ENCODE measurements around the gene PRKCE. TPM values are rescaled to one million over a fixed set of nuclear protein-coding genes. Genes with fewer than 3 reads are reported as not detected.

PRKCE gene
- total and polyA plus RNA-seq, 2 experiments from 2014 or later, result 0.94 to 1.2 TPM

DNA sequence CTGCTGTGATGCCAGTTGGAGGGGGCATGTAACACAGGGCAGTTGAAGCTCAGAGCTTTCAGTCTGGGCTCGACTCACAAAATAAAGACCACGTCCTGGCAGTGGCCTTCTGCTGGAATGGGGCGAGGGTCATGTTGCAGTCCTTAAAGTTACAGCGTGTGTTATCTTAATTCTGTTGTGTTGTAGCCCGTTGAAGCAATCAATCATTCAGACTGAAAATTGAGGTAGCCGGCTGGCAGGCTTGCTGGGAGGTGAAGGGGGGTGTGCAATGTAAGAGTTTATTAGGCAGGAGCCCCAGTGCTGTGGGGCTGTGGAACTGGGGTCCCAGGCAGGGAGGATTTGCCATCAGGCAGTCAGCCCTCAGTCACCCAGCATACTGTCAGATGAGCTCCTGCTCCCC, 508.9 kb downstream of the PRKCE start:
- no peak for DNase-seq (ENCODE audit: low spot score)
- no peak overlapping the region for H3K4me2 ChIP-seq
- no peak overlapping the region for H3K27ac ChIP-seq (ENCODE audit: low read depth)
- no peak overlapping the region; the same call in 1 of the 2 replicates for H3K27ac Mint-ChIP-seq
- no peaks in the 10 kb centered on the region for H3K79me2 ChIP-seq (replicated peaks; ENCODE audit: insufficient read depth)
- H3K9me2 ChIP-seq (ENCODE audit: insufficient read depth), result no peaks in the 10 kb centered on the region; the same call in 1 of the 2 replicates
- H3K9me3 Mint-ChIP-seq, result no peaks in the 10 kb centered on the region
- no peak overlapping the region for H3K4me3 Mint-ChIP-seq
- H3K27me3 Mint-ChIP-seq (ENCODE audit: insufficient read depth, low read depth, poor library complexity), result peaks cover 5% of the 10 kb centered on the region
- H3K27me3 ChIP-seq (ENCODE audit: insufficient read depth), result no peaks in the 10 kb centered on the region
- no peaks in the 10 kb centered on the region for H4K20me1 ChIP-seq (replicated peaks; ENCODE audit: insufficient read depth)
- peaks cover 2% of the 10 kb centered on the region; the same call in 1 of the 3 replicates for H3K4me1 Mint-ChIP-seq
- no peaks in the 10 kb centered on the region for H3K36me3 ChIP-seq (ENCODE audit: insufficient read depth)
- H3K36me3 Mint-ChIP-seq (ENCODE audit: low read depth), result no peaks in the 10 kb centered on the region
- TF ChIP-seq ZNF331 (CRISPR knock-in tag; IDR thresholded peaks at IDR 0.05; ENCODE audit: low read depth) (no peak), NANOG (IDR thresholded peaks at IDR 0.05; ENCODE audit: borderline replicate concordance) (no peak)
- TF ChIP-seq, protein P1, sequence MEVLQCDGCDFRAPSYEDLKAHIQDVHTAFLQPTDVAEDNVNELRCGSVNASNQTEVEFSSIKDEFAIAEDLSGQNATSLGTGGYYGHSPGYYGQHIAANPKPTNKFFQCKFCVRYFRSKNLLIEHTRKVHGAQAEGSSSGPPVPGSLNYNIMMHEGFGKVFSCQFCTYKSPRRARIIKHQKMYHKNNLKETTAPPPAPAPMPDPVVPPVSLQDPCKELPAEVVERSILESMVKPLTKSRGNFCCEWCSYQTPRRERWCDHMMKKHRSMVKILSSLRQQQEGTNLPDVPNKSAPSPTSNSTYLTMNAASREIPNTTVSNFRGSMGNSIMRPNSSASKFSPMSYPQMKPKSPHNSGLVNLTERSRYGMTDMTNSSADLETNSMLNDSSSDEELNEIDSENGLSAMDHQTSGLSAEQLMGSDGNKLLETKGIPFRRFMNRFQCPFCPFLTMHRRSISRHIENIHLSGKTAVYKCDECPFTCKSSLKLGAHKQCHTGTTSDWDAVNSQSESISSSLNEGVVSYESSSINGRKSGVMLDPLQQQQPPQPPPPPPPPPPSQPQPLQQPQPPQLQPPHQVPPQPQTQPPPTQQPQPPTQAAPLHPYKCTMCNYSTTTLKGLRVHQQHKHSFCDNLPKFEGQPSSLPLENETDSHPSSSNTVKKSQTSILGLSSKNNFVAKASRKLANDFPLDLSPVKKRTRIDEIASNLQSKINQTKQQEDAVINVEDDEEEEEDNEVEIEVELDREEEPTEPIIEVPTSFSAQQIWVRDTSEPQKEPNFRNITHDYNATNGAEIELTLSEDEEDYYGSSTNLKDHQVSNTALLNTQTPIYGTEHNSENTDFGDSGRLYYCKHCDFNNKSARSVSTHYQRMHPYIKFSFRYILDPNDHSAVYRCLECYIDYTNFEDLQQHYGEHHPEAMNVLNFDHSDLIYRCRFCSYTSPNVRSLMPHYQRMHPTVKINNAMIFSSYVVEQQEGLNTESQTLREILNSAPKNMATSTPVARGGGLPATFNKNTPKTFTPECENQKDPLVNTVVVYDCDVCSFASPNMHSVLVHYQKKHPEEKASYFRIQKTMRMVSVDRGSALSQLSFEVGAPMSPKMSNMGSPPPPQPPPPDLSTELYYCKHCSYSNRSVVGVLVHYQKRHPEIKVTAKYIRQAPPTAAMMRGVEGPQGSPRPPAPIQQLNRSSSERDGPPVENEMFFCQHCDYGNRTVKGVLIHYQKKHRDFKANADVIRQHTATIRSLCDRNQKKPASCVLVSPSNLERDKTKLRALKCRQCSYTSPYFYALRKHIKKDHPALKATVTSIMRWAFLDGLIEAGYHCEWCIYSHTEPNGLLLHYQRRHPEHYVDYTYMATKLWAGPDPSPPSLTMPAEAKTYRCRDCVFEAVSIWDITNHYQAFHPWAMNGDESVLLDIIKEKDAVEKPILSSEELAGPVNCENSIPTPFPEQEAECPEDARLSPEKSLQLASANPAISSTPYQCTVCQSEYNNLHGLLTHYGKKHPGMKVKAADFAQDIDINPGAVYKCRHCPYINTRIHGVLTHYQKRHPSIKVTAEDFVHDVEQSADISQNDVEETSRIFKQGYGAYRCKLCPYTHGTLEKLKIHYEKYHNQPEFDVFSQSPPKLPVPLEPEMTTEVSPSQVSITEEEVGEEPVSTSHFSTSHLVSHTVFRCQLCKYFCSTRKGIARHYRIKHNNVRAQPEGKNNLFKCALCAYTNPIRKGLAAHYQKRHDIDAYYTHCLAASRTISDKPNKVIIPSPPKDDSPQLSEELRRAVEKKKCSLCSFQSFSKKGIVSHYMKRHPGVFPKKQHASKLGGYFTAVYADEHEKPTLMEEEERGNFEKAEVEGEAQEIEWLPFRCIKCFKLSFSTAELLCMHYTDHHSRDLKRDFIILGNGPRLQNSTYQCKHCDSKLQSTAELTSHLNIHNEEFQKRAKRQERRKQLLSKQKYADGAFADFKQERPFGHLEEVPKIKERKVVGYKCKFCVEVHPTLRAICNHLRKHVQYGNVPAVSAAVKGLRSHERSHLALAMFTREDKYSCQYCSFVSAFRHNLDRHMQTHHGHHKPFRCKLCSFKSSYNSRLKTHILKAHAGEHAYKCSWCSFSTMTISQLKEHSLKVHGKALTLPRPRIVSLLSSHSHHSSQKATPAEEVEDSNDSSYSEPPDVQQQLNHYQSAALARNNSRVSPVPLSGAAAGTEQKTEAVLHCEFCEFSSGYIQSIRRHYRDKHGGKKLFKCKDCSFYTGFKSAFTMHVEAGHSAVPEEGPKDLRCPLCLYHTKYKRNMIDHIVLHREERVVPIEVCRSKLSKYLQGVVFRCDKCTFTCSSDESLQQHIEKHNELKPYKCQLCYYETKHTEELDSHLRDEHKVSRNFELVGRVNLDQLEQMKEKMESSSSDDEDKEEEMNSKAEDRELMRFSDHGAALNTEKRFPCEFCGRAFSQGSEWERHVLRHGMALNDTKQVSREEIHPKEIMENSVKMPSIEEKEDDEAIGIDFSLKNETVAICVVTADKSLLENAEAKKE (CRISPR knock-in tag; IDR thresholded peaks at IDR 0.05), result no peak
- no peaks in the 10 kb centered on the region for H3K4me1 ChIP-seq (ENCODE audit: insufficient read depth)
- H3K4me3 ChIP-seq, result no peak overlapping the region
- ATAC-seq, result no peak
- no peaks in the 10 kb centered on the region for H3F3A ChIP-seq (replicated peaks; ENCODE audit: low read depth)
- H2AFZ ChIP-seq, result no peak overlapping the region

DNA sequence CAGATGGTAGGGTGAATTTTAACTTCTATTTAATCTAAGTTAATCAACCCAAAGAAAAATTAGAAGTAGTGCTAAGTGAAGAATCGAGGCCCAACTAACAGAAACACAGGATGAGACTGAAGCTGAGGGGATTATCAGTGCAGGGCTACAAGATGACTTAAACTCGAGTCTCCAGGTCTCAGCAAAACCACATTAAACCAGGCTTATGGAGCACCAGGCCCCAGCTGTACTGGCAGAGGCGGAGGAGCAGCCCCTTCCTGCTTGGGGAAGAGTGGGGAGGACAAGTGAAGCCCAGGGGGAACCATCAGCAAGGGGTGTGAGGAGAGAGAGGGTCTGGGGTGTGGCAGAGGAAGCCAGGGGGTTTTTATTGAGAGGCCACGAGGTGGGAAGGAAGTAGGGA, 509.8 kb downstream of the PRKCE start:
- no peaks in the 10 kb centered on the region for H3F3A ChIP-seq (replicated peaks; ENCODE audit: low read depth)
- H4K20me1 ChIP-seq (replicated peaks; ENCODE audit: insufficient read depth), result no peaks in the 10 kb centered on the region
- H3K27ac Mint-ChIP-seq, result no peak overlapping the region
- H3K9me3 Mint-ChIP-seq, result no peaks in the 10 kb centered on the region
- H3K4me3 ChIP-seq, result no peak overlapping the region
- ATAC-seq (no peak), DNase-seq (ENCODE audit: low spot score) (no peak)
- peaks cover 4% of the 10 kb centered on the region; the same call in 1 of the 2 replicates for H3K9me2 ChIP-seq (ENCODE audit: insufficient read depth)
- no peaks in the 10 kb centered on the region for H3K4me1 ChIP-seq (ENCODE audit: insufficient read depth)
- no peaks in the 10 kb centered on the region for H3K36me3 Mint-ChIP-seq (ENCODE audit: low read depth)
- H3K27me3 Mint-ChIP-seq (ENCODE audit: insufficient read depth, low read depth, poor library complexity), result peaks cover 5% of the 10 kb centered on the region
- no peak overlapping the region for H3K4me2 ChIP-seq
- peaks cover 2% of the 10 kb centered on the region; the same call in 1 of the 3 replicates for H3K4me1 Mint-ChIP-seq
- H3K27ac ChIP-seq (ENCODE audit: low read depth), result no peak overlapping the region
- H3K36me3 ChIP-seq (ENCODE audit: insufficient read depth), result no peaks in the 10 kb centered on the region
- no peak overlapping the region for H3K4me3 Mint-ChIP-seq
- H3K79me2 ChIP-seq (replicated peaks; ENCODE audit: insufficient read depth), result no peaks in the 10 kb centered on the region
- TF ChIP-seq EZH2 (IDR thresholded peaks at IDR 0.05; ENCODE audit: low read depth, unreplicated experiment), result no peak
- TF ChIP-seq POLR2AphosphoS5 (IDR thresholded peaks at IDR 0.05; ENCODE audit: low read depth), result no peak
- no peak for TF ChIP-seq EZH2phosphoT487 (IDR thresholded peaks at IDR 0.05; ENCODE audit: unreplicated experiment)
- no peaks in the 10 kb centered on the region for H3K27me3 ChIP-seq (ENCODE audit: insufficient read depth)
- no peak overlapping the region for H2AFZ ChIP-seq
